CD4-positive, alpha-beta memory T cell (primary cell): ENCODE data around the gene TUBB8B. TPM values are rescaled to one million over a fixed set of nuclear protein-coding genes. Genes with fewer than 3 reads are reported as not detected.
"Not testable (repeated sequence)": the region's sequence is repeated elsewhere in the genome, so short reads cannot be mapped to it uniquely, and the experiment has no call there.

ENCODE experiments used
- CTCF ChIA-PET: fragments of 350-600 bp; sonication (Branson Sonifier 250); formaldehyde crosslinking; loops from one replicate; lab custom pipeline; 2021; ENCODE audit warnings: inconsistent platforms; ENCODE audit not compliant: partially characterized antibody; lab: Charles Lee
- POLR2A ChIA-PET: fragments of 350-600 bp; sonication (Branson Sonifier 250); formaldehyde crosslinking; loops from one replicate; lab custom pipeline; 2021; ENCODE audit not compliant: partially characterized antibody; lab: Charles Lee
- DNase-seq, 5 donors: peaks; one replicate each; pipeline versions ENCODE4 v3.0.0 to v3.0.0-alpha.2; 2020 to 2022; ENCODE audit warnings: mixed read lengths in 1 of 5
- H3K27ac ChIP-seq: one replicate; pipeline ENCODE4 v1.7.0; 2013; ENCODE audit warnings: low read depth, low read length
- H3K27me3 ChIP-seq: 2 replicates; pipeline ENCODE4 v1.7.0; 2013; ENCODE audit warnings: mild to moderate bottlenecking, low read length, moderate library complexity; ENCODE audit not compliant: insufficient read depth
- H3K36me3 ChIP-seq: 2 replicates; pipeline ENCODE4 v1.7.0; 2013; ENCODE audit warnings: mild to moderate bottlenecking, low read length, moderate library complexity; ENCODE audit not compliant: insufficient read depth
- H3K4me1 ChIP-seq: 2 replicates; pipeline ENCODE4 v1.7.0; 2013; ENCODE audit warnings: mild to moderate bottlenecking, low read length, moderate library complexity; ENCODE audit not compliant: insufficient read depth
- H3K4me3 ChIP-seq, 2 donors: one replicate each; pipeline ENCODE4 v1.7.0; 2013; ENCODE audit warnings: low read length in 2 of 2, mild to moderate bottlenecking in 1 of 2
- H3K9me3 ChIP-seq, 2 donors: one replicate each; pipeline ENCODE4 v1.7.0; 2013; ENCODE audit warnings: low read length in 2 of 2, control low read depth in 1 of 2; ENCODE audit not compliant: control insufficient read depth in 1 of 2
- H3K27ac Mint-ChIP-seq, 7 donors: one replicate each; pipeline ENCODE4 v1.8.0; 2020 to 2021; ENCODE audit warnings: mixed read lengths in 7 of 7, mild to moderate bottlenecking in 6 of 7, inconsistent platforms in 3 of 7, moderate library complexity in 3 of 7
- H3K27me3 Mint-ChIP-seq, 2 donors: one replicate each; pipeline ENCODE4 v1.8.0; 2020 to 2021; ENCODE audit warnings: mixed read lengths in 2 of 2
- H3K36me3 Mint-ChIP-seq, 2 donors: one replicate each; pipeline ENCODE4 v1.8.0; 2020 to 2021; ENCODE audit warnings: mixed read lengths in 2 of 2, inconsistent platforms in 1 of 2, mild to moderate bottlenecking in 1 of 2
- H3K4me1 Mint-ChIP-seq, 4 donors: one replicate each; pipeline ENCODE4 v1.8.0; 2020 to 2021; ENCODE audit warnings: mixed read lengths in 4 of 4, mild to moderate bottlenecking in 1 of 4
- H3K4me3 Mint-ChIP-seq, 8 donors: one replicate each; pipeline ENCODE4 v1.8.0; 2020 to 2021; ENCODE audit warnings: mixed read lengths in 8 of 8, mild to moderate bottlenecking in 7 of 8, moderate library complexity in 6 of 8, inconsistent platforms in 3 of 8
- H3K9me3 Mint-ChIP-seq, 8 donors: one replicate each; pipeline ENCODE4 v1.8.0; 2020 to 2021; ENCODE audit warnings: mixed read lengths in 8 of 8, mild to moderate bottlenecking in 5 of 8, inconsistent platforms in 3 of 8, moderate library complexity in 1 of 8
- intact Hi-C: fragments of 100-400 bp; cut with micrococcal nuclease; formaldehyde crosslinking; loops from one replicate; pipeline ENCODE4 v1.15.1; 2023
- polyA plus RNA-seq, 2 donors: library from polyadenylated mRNA; unstranded; fragments of 300-500 nt; fragmentation: Illumina TruSeq; gene quantifications; one replicate each; pipeline ENCODE4 v1.2.3, GENCODE V29; 2021
- total RNA-seq, 2 experiments: library from RNA; stranded (reverse); gene quantifications; one replicate each; pipeline ENCODE4 v1.2.3, GENCODE V29; 2021

Gene TUBB8B
- total RNA-seq, result not detected
- polyA plus RNA-seq, result not detected

GRCh38 chr18:49176-49665, at the start of gene TUBB8B:
TUBB8B (minus strand) TSS chr18:49615; CDS start chr18:49557, 58 bp downstream.
- not testable (repeated sequence) for H3K27ac Mint-ChIP-seq, H3K36me3 Mint-ChIP-seq

GRCh38 chr18:97252-97914, 48.0 kb upstream of the TUBB8B start:
- CTCF ChIA-PET, POLR2A ChIA-PET, H3K9me3 Mint-ChIP-seq, H3K36me3 Mint-ChIP-seq, H3K9me3 ChIP-seq, H3K27ac ChIP-seq, H3K4me3 Mint-ChIP-seq, H3K27ac Mint-ChIP-seq, H3K27me3 ChIP-seq, H3K27me3 Mint-ChIP-seq, H3K4me1 ChIP-seq, H3K4me1 Mint-ChIP-seq, intact Hi-C loops, H3K4me3 ChIP-seq, H3K36me3 ChIP-seq: not testable (repeated sequence)
- peak in 1 of 5 donors; percentile 44 for DNase-seq

More at GRCh38 chr18:49176-49665, at the start of gene TUBB8B:
- H3K4me3 ChIP-seq, H3K36me3 ChIP-seq, H3K27ac ChIP-seq, H3K4me3 Mint-ChIP-seq, H3K4me1 Mint-ChIP-seq, H3K27me3 Mint-ChIP-seq, CTCF ChIA-PET, H3K27me3 ChIP-seq, POLR2A ChIA-PET, DNase-seq, H3K9me3 ChIP-seq, H3K9me3 Mint-ChIP-seq, intact Hi-C loops, H3K4me1 ChIP-seq: not testable (repeated sequence)

- POLR2A ChIA-PET, H3K9me3 ChIP-seq, H3K27ac ChIP-seq, H3K27ac Mint-ChIP-seq, H3K4me1 Mint-ChIP-seq, H3K4me3 ChIP-seq, H3K4me3 Mint-ChIP-seq, H3K27me3 Mint-ChIP-seq, H3K36me3 Mint-ChIP-seq, H3K4me1 ChIP-seq, CTCF ChIA-PET, H3K36me3 ChIP-seq, intact Hi-C loops, H3K9me3 Mint-ChIP-seq, H3K27me3 ChIP-seq: not testable (repeated sequence)
- peak in 3 of 5 donors; percentile 11 to 38 (median 34) for DNase-seq
These were observed 47.3 kb upstream of the TUBB8B start for GRCh38 chr18:96767-97131.

GRCh38 chr18:96101-96766, 46.8 kb upstream of the TUBB8B start:
- H3K4me3 ChIP-seq, H3K27me3 Mint-ChIP-seq, H3K4me1 ChIP-seq, H3K36me3 Mint-ChIP-seq, H3K27me3 ChIP-seq, POLR2A ChIA-PET, H3K9me3 Mint-ChIP-seq, H3K9me3 ChIP-seq, CTCF ChIA-PET, H3K4me1 Mint-ChIP-seq, intact Hi-C loops, H3K27ac ChIP-seq, H3K36me3 ChIP-seq: not testable (repeated sequence)
- Mint-ChIP-seq H3K4me3 (peak overlapping the region in 2 of 8 donors; percentile 16 to 68), H3K27ac (peak overlapping the region in 5 of 7 donors; percentile 30 to 90 (median 87))
- DNase-seq, result peak in 3 of 5 donors; percentile 34 to 71 (median 44)

GRCh38 chr18:95580-95979, 46.2 kb upstream of the TUBB8B start:
- CTCF ChIA-PET, DNase-seq, H3K9me3 Mint-ChIP-seq: not testable (repeated sequence)

GRCh38 chr18:93897-94408, 44.5 kb upstream of the TUBB8B start:
- H3K27ac Mint-ChIP-seq, result peak overlapping the region in 2 of 7 donors; percentile 57 to 90
- intact Hi-C loops, CTCF ChIA-PET, H3K4me1 Mint-ChIP-seq, H3K9me3 Mint-ChIP-seq, H3K4me3 ChIP-seq, H3K27ac ChIP-seq, H3K9me3 ChIP-seq, H3K36me3 ChIP-seq, DNase-seq, H3K27me3 ChIP-seq, H3K27me3 Mint-ChIP-seq, H3K36me3 Mint-ChIP-seq, H3K4me1 ChIP-seq, H3K4me3 Mint-ChIP-seq: not testable (repeated sequence)
- POLR2A ChIA-PET, result interaction anchor here (0.7 kb wide), 1 partner anchor 28 kb away, joined by 3 read pairs; no protein-coding TSS in a partner anchor

More at GRCh38 chr18:95580-95979, 46.2 kb upstream of the TUBB8B start:
- H3K4me1 Mint-ChIP-seq, H3K36me3 ChIP-seq, H3K4me3 ChIP-seq, H3K27ac ChIP-seq, H3K27me3 Mint-ChIP-seq, intact Hi-C loops, H3K4me1 ChIP-seq, POLR2A ChIA-PET, H3K9me3 ChIP-seq, H3K27me3 ChIP-seq, H3K36me3 Mint-ChIP-seq: not testable (repeated sequence)
- Mint-ChIP-seq H3K4me3 (peak overlapping the region in 1 of 8 donors; percentile 16), H3K27ac (peak overlapping the region in 1 of 7 donors; percentile 90)

- DNase-seq, H3K9me3 Mint-ChIP-seq, H3K4me1 Mint-ChIP-seq, H3K27me3 Mint-ChIP-seq, H3K27ac Mint-ChIP-seq, H3K36me3 ChIP-seq, H3K36me3 Mint-ChIP-seq, H3K4me3 ChIP-seq, H3K4me1 ChIP-seq, H3K9me3 ChIP-seq, H3K27ac ChIP-seq, H3K27me3 ChIP-seq, POLR2A ChIA-PET, H3K4me3 Mint-ChIP-seq, intact Hi-C loops, CTCF ChIA-PET: not testable (repeated sequence)
These were observed 42.1 kb upstream of the TUBB8B start for GRCh38 chr18:91561-91960.
